SKM-1 treated with dmso at 0.1 percent for 144 hours (cell line): Measurements from ENCODE around the gene DCLK3.

Experiments used
- DNase-seq: peaks from one replicate; lab custom pipeline; 2025; ENCODE audit not compliant: unreplicated experiment; lab: John Stamatoyannopoulos, UW

DCLK3 gene

DNA sequence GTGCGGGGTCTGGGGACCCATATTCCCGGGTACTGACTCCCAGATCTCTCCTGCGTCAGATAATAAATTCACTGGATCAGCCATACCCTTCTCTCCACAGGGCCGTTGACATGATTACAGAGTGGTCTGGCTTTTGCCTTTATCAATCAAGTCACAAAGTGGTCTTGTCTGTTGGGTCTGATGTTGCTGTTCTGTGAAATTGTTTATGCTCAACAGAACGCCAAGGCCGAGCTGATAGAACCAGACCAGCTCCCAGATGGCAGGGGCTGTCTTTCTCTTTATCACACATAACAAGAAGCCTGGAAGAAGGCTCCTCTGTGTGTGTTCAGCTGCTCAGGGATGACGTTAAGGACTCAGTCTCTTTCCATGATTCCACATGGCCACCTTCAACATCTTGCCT lies 751 bp upstream of the DCLK3 start:
- DNase-seq, result no peak

DNA sequence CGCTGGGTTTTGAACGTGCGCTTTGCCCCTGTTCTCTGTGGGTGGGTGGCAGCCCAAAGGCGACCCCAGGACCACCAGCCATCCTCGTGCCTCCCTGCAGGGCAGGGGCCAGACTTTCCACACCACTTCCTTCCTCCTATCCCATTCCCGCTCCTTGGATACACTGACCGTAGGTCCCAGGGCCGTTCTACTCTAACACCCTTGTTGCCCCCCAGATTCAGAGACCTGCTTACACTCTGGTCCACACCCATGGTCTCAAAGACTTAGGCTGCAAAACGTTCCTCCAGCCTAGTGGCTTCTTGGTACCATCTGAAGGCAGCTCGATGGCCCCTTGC lies 318 bp upstream of the DCLK3 start:
- no peak for DNase-seq

DNA sequence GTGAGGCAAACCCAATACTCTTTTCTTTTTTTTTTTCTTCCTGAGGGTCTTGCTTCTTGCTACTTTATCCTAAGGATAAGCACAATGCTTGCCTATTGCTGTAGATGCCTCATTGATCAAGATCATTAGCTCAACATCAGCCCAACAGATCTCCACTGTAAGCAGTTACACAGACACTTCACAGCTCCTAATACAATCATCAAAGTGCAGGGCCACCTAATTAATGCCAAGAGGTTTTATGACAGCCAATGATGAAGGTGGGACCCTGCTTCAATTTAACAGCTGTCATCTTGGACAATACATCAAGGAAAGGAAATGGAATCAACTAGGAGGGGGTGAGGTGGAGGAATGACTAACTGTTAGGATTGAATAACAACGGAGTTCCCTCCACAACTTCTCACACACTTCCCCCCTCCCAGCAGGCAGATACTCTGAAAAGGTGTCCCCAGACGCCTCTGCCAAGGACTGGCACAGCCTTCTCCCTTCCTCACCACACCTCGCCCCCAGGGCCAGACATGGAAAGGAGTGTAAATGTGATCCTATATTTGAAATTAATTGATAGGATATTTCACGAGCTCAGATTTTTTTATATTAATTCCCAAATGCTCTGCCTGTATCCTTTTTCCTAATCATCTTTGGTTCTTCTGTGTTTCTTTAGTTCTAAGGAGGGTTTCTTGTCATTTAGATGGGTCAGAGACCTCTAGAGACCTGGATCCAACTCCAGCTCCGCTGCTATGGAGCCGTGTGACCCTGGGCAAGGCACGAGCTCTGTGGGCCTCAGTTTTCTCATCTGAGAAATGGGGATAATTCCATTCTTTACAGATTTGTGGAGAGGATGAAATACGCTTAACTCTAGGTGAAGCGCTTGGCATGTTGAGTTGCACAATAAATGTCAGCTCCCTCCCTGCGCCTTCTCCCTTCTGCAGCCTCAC lies 1.2 kb downstream of the DCLK3 start:
- DNase-seq, result no peak

DNA sequence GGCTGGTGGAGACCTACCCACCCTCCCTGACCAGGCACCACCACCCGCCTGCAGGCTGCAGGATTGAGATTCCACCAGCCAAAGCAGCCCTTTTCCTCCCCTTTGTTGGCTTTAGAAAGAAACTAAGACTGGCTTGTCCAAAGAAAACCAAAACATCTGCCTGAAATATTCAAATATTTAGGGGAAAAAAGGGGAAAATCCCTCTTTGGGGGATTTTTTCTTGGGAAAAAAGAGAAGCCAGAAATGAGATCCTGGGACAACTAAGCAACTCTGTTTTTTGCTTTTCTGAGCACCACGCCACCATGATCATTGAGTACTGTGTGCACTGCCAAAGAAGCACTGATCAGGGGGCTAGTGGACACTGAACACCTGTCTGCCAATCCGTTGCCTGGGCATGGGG lies 2.6 kb downstream of the DCLK3 start:
- no peak for DNase-seq

DNA sequence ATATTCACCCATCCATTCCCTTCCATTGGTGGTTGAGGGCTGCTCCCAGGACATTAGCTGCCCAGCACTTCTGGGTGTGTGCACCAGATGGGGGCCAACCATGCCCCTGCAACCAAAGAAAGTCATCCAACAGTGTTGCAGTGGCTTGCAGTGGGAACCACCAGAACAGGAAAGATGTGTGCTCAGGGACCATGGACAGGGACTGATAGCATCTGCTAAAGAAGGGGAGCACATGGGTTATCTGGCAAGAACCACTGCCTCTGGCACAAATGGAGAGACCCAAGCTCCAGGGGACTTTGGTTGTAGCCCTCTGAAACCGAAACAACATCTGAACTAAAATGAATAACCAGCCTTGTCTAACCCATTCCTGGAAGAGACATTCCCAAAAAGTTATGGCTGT lies 8.1 kb downstream of the DCLK3 start:
- DNase-seq, result no peak

DNA sequence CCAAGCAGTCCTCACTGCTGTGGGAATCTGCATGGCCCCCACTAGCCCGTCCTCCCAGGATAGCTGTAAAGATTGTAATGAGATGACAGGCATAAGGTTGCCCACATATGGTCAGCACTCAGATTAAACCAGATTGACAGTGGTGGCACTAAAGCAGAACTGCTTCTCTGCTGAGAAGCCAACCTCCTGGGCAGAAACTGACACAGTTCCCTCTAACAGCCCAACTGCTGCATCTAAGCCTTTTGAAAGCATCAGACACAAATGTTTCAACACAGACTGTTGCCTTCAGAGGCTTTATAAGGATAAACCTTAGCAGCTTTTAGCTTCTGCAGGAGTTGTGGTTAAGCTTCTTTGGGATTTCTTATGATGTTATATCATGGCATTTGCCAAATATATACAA lies 13.0 kb downstream of the DCLK3 start:
- DNase-seq, result no peak

DNA sequence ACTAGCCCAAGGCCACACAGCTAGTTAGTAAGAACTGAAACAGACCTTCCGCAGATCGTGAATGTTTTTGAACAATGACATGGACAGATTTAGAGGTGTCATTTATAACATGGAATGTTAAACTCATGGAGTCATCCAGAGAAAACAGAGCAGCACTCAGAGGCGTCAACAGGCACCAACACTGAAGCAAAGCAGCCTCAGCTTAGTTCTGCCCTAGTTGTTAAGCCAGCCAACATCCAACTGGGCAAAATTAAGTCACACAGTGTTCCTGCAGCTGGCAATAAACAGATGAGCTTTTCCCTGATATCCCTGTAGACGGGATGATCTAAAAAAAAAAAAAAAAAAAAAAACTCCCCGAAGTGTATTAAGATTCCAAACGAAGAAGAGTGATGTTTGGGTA lies 13.6 kb downstream of the DCLK3 start:
- DNase-seq, result no peak

DNA sequence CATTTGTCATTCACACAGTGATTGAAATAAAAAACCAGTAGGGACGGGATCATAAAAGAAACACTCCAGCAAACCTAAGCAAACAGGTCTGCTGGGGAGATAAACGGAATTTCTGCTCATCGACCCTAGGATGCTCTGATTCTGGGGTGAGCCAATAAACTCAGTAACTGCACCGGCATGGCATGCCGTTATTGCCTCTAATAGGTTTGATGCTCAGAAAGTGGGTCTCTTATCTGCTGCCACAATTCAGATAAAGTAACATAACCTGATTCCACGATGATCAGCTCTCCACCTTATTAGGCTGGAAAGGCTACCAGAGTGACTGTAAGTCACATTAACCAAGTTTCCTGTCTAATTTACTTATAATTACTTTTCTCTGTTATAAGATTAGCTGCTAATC lies 19.6 kb downstream of the DCLK3 start:
- DNase-seq, result no peak

DNA sequence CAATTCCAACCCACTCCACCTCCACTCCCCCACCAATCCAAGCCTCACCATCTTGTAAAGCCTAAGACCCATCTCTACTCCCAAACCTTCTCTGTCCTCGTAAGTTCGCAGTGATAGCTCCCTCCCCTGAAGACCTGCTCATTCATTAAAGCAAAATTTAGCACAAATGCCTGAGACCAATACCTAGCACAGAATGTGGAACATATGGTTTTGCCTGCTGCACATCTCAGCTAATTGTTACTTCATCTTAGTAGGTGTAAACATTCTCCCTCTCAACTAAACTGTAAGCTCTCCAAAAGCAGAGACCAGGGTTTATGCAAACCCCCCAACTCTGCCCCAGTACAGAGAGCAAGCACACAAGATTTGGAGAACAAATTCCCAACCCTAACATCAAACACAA lies 20.5 kb downstream of the DCLK3 start:
- DNase-seq, result no peak

DNA sequence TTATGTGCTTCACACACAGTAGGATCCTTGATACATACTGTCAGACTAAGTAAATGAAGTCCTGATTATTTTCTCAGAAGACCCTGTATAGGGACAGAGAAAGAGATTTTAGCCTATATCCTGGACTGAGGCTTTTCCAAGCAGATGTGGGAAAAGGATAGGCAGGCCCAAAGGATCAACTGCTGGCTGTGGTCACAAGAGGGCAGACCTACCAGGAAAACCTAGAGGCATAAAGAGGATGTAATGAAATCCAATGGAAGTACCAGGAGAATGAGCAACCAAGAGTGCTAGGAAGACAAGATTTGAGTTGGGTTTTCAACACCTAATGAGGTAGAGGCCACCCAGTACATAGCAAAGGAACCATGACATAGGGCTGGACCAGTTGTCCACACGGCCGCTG lies 23.1 kb downstream of the DCLK3 start:
- DNase-seq, result no peak

DNA sequence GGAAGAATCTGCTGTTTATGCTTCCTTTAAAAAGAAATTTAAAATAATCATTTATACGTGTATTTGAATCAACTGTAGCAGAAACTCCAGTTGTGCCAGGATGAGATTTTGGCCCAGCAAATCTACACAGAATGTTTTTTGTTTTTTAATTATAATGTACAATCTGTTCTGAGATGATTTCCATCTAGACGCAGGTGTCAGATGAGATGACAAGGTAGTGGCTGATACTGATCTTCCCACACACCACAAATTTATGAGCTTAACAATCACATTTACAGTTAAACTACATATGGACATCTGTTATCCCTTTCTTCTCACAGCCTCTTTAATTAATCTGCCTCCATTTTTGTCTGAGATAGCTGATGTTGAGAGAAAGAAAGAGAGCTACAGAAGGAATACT lies 23.6 kb downstream of the DCLK3 start:
- no peak for DNase-seq

DNA sequence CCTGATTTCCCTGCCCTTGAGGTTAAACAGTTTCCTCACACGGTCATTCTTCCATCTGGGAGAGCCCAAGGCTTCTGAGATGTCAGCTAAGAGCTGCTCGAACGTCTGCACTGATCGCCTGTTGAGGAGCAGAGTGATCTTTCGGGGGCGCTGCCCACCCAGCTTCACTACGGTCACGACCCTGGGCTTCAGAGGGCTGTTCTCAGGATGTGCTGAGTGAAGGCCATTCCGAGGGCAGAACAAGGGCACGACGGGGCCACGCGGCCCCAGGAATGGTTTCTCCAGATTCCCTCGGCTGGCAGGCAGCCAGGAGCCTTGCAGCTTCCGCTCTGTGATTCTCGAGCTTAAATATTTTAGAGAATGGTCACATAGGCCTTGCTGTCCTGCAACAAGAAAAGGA lies 25.7 kb downstream of the DCLK3 start:
- DNase-seq, result no peak

DNA sequence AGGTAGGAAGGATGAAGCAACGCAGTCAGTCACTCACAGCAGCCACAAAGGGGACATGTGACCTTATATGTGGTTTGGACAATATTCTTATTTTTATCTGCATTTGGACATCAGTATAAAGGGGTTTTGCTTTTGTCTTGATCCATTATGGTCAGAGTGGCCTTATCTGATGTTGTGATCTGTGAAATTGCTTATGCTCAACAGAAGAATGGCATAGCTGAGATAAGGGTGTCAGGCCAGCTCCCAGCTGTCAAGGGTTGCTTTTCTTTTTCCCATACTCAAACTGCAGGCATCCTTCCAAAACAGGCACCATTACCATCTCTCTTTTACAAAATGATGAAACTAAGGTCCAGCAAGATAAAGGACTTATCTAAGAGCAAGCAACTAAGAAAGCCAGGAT lies 28.1 kb downstream of the DCLK3 start:
- DNase-seq, result no peak

DNA sequence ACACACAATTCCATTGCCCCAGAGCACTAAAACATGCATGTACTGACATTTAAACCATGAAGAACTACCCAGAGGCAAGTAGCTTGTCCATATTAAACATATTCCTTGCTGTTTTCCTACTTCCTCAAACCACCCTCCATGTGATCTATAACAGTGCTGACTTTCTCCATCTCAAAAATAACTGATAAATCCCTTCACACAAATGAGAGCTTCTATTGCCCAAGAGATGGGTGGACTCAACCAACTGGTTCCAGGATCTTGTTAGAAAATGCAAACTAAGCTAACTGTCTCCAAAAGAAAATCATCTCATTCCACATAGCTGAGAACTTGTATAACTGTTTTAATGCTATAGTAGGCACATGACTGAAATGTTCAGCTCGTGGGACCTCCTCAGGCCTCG lies 29.6 kb downstream of the DCLK3 start:
- no peak for DNase-seq

DNA sequence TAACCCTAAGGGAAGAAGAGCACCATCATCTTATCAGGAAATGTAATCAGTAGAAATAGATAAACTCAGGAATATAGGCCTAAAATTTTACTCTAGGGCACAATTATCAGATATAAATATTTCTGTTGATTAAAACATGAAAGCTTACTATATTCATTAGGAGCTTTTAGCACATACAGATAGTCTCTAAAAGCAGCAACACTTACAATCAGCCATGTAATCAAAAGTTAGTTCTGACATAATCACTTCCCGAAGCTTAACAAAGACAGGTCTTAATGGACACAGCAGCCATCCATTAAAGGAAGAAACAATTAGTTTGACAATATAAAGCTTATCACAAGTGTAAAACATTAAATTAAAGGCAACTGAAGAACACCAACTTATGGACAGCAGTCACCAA lies 30.6 kb downstream of the DCLK3 start:
- no peak for DNase-seq

DNA sequence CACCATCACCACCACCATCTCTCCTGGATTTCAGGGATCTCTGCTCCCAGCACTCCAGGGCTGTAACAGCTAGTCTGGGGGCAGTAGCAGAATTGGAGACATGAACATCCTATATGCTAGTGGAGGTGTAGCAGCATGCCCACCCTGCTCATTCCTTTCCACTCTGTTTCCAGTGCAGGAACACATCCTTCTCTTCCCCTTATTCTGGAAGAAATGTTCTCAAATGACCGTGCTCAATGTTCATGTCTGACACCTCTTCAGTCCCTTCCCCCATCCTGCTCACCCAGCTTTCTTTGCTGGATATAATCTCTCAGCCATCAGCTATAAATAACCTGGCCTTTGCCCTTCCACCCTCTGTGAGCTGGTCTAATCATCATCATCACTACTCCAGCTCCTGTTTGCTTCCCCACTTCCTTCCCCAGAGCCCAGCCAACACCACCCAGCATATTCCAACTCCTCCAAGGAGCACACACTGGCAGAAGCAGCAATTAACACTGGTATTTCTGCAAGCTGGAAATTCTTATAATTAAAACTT lies 31.1 kb downstream of the DCLK3 start:
- DNase-seq, result no peak

DNA sequence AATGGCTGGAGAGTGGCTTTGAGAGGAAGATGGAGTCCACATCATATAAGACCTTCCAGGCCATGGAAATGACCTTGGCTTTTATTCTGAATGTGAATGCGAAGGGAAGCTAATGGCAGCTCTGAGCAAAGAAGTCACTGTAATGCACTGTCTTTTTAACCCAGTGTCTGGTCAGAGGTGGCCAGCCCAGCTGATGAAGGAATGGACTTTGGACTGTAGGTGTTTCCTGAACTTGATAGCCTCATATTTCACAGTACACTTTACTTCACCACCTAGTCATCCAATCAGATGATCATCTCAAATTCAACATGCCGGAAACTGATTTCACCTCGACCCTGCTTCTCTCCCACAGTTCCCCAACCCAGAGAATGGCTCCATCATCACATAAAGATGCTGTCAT lies 33.4 kb downstream of the DCLK3 start:
- DNase-seq, result no peak

DNA sequence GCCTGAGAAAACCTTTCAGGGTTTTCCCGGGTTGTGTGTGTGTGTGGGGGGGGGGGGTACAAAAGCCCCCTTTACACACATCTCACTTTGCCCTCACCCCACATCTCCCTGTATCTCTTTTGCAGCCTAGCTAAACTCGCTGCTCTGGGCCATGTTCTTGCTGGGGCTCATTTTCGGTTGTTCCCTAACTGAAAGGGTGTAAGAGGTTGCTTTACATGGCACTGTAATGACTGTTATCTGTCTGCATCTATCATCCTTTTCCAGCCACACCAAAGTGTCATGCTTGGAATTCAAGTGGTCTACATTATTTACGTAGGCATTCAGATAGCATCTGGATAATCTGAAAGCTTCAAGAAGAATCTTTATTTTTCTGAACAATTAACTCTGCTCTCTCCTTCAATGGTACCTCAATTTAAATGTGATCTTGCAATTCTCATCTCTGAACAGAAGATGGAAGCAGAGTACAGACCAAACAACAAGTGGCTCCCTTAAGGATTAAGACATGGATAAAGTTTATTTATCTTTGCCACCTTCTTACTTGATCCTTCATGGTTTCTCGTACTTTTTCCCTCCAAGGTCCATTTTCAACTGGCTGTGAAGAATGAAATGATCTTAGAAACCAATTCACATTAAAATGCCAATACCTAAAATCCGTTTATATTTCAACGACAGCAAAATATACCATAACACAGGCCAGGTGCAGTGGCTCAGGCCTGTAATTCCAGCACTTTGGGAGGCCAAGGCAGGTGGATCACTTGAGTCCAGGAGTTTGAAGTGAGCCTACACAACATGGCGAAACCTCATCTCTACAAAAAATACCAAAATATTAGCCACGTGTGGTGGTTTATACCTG lies 34.9 kb downstream of the DCLK3 start:
- DNase-seq, result peak; percentile 60

DNA sequence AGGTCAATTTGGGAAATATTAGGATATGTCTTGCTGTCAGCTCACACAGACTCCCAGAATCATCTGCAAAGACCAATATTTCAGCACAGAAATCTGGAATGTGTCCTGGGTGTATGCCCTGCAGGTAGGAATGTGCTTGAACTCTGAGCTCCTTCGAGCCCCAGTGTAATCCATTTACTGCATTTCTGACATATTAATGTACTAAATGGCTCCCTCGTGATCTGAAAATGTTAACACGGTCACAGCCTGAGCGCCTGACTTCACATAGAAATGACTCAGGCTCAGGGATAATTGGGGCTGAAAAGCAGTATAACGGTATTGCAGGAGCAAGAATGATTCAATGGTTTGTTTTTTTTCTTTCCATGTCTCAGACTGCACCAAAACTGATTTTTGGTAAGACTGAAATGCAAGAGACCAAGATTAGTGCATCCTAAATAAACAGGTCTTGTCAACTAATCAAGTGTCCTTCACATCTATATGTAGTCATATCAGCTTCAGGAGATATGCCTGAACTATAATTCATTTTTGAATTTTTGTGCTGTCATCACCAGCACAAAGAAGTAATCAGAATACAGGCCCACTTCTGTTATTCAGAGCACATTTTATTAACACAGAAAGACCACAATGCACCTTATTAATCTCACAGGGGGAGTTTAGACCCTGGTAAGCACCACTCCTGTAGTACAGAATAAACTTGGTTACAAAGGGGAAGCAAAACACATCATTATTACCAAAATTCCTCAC lies 49.8 kb downstream of the DCLK3 start:
- no peak for DNase-seq

DNA sequence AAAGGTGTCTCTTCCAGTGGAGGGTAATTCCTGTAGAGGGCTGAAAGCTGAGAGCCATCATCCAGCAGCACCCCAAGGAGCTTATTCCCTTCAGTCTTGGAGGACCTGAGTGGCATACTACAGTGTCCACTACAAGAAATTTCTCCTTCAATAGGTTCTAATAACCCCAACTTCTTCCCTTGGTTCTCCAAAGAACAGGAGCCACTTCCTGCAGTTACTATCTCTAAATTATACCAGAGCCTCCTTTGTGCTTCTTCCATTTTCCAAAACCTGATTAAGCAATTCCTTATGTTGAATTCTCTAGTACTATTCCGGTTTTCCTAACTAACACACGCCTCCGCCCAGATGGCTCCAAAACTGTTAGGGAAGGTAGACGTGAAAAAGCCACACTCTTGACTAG lies 50.4 kb downstream of the DCLK3 start:
- no peak for DNase-seq

DNA sequence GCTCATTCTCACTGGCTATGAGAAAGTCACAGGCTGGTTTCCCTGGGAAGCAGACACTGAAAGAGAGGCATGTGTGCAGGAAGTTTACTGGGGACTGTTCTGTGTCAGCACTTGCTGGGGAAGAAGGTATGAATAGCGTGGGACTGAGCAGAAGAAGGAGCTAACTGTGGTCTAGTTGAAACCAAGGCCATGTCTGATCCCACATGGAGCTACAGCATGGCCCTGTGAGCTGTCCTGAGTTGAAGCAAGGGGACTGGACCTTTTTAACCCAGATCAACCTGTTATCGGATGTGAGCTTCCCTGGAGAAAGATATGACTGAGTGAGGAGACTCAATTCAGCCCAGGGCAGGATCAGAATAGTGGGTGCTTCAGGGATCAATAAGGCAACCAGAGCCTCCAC lies 53.7 kb downstream of the DCLK3 start:
- DNase-seq, result no peak
